Testis (tissue), 3 donors: ENCODE results near the gene KBTBD12. TPM values are rescaled to one million over a fixed set of nuclear protein-coding genes. Genes with fewer than 3 reads are reported as not detected.

Source experiments
- DNase-seq: peaks from one replicate; pipeline ENCODE4 v3.0.0-alpha.2; 2019
- H3K27ac ChIP-seq, 2 donors: fragments of 200-600 bp; sonication (generic); one replicate each; pipeline ENCODE4 v1.5.1; 2019
- H3K27me3 ChIP-seq: fragments of 200-600 bp; sonication (generic); one replicate; pipeline ENCODE4 v1.5.1; 2019
- H3K36me3 ChIP-seq: fragments of 200-600 bp; sonication (generic); one replicate; pipeline ENCODE4 v1.5.1; 2017; ENCODE audit warnings: low read depth; ENCODE audit errors: missing control alignments
- H3K4me1 ChIP-seq: fragments of 200-600 bp; sonication (generic); one replicate; pipeline ENCODE4 v1.5.1; 2019
- H3K4me3 ChIP-seq, 2 donors: fragments of 200-600 bp; sonication (generic); one replicate each; pipeline ENCODE4 v1.5.1; 2017 to 2019
- H3K9me3 ChIP-seq: fragments of 200-600 bp; sonication (generic); one replicate; pipeline ENCODE4 v1.5.1; 2017
- POLR2A ChIP-seq: fragments of 450-650 bp; IDR thresholded peaks from one replicate; pipeline ENCODE4 v1.6.1; 2017; ENCODE audit warnings: antibody characterized with exemption, mild to moderate bottlenecking, moderate library complexity
- whole genome bisulfite sequencing, 2 donors: methylation state at CpG; one replicate each; pipeline ENCODE4 v1.1.5; 2018; 5-methylcytosine and 5-hydroxymethylcytosine counted together
- intact Hi-C: fragments of 100-400 bp; cut with DNase I; formaldehyde crosslinking; loops from one replicate; pipeline ENCODE4 v1.15.1; 2023; ENCODE audit warnings: low total_unique reads
- polyA plus RNA-seq: library from polyadenylated mRNA; stranded (reverse); fragments of 350-450 nt; fragmentation: Illumina TruSeq; extraction: RNeasy Lipid Tissue Mini Kit (QIAGEN cat#74804); gene quantifications from one replicate; pipeline ENCODE4 v1.2.3, GENCODE V29; 2014; ENCODE audit warnings: low read depth, low replicate concordance; ENCODE audit not compliant: insufficient read depth
- total RNA-seq, 2 donors: library from RNA; depleted of rRNA; stranded (reverse); fragments of >200 nt; gene quantifications; one replicate each; pipeline ENCODE4 v1.2.3, GENCODE V29; 2016
- TF ChIP-seq, protein P1 (sequence below), 3 experiments: fragments of 450-650 bp in 2 of 3; fragments of 200-600 bp in 1 of 3; sonication (generic) in 1 of 3; IDR thresholded peaks; one replicate each; pipeline ENCODE4 v1.5.1; 2016 to 2019; ENCODE audit warnings: antibody characterized with exemption in 3 of 3, mild to moderate bottlenecking in 2 of 3, moderate library complexity in 1 of 3

KBTBD12 gene
- total and polyA plus RNA-seq, 3 donors from 2014 or later, result 1.6 to 4.6 (median 2.7) TPM

DNA sequence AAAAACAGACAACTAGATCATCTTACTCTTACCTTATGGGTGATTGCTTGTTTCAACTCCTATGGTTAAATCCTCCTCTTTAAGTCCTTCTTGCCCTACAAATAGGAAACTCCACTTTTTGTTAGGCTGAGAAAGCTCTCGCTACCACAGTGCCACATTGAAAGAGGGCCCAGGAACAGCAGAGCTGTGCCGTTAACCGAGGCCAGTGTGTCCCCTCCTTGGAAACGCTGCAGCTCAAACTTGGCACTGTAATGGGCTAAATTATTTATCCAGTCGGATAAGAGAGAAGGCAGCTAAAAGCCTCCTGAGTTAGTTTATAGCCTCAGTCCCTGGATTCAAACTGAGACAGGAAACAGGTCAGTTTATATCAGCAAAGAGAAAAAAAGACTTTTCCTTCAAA lies 46.1 kb downstream of the KBTBD12 start:
- no peak overlapping the region for H3K4me3 ChIP-seq
- H3K36me3 ChIP-seq, result no peaks in the 10 kb centered on the region
- TF ChIP-seq, protein P1, sequence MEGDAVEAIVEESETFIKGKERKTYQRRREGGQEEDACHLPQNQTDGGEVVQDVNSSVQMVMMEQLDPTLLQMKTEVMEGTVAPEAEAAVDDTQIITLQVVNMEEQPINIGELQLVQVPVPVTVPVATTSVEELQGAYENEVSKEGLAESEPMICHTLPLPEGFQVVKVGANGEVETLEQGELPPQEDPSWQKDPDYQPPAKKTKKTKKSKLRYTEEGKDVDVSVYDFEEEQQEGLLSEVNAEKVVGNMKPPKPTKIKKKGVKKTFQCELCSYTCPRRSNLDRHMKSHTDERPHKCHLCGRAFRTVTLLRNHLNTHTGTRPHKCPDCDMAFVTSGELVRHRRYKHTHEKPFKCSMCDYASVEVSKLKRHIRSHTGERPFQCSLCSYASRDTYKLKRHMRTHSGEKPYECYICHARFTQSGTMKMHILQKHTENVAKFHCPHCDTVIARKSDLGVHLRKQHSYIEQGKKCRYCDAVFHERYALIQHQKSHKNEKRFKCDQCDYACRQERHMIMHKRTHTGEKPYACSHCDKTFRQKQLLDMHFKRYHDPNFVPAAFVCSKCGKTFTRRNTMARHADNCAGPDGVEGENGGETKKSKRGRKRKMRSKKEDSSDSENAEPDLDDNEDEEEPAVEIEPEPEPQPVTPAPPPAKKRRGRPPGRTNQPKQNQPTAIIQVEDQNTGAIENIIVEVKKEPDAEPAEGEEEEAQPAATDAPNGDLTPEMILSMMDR (IDR thresholded peaks at IDR 0.05), result no peak
- no peak for TF ChIP-seq POLR2A
- no peaks in the 10 kb centered on the region for H3K9me3 ChIP-seq
- intact Hi-C loops, result loop anchor here (10.0 kb wide), 1 partner anchor 306 kb away; no protein-coding TSS in a partner anchor
- no peak for DNase-seq
- no peak overlapping the region for H3K27ac ChIP-seq
- WGBS, 2 donors, result 62 to 72% methylated on average over 5 of the region's 5 CpGs
- H3K27me3 ChIP-seq, result no peaks in the 10 kb centered on the region
- no peaks in the 10 kb centered on the region for H3K4me1 ChIP-seq

DNA sequence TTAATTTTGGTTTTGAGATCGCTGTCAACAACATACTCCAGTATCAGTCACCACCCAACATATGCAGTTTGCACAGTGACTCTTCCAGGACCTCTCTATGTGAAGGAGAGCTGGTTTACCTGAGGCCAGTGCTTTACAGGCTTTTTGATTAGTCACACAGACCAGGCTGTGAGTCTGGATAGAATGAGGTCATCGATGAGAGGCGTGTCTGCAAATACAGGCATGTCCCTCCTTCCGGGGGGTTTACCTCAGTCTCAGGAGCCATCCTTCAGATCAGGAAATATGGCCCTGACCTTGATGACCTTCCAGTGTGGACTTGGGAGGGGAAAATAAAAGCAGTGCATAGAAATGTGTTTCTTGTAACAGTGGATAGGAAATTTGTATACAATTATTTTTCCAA lies 46.9 kb downstream of the KBTBD12 start:
- DNase-seq, result no peak
- Histone ChIP-seq H3K4me1 (no peaks in the 10 kb centered on the region), H3K36me3 (no peaks in the 10 kb centered on the region), H3K27me3 (no peaks in the 10 kb centered on the region), H3K9me3 (no peaks in the 10 kb centered on the region), H3K4me3 (no peak overlapping the region), H3K27ac (no peak overlapping the region)
- WGBS, 2 donors, result 93 to 96% methylated on average over 4 of the region's 4 CpGs
- intact Hi-C loops, result loop anchor here (10.0 kb wide), 1 partner anchor 307 kb away; no protein-coding TSS in a partner anchor
- TF ChIP-seq, protein P1 (IDR thresholded peaks at IDR 0.05), result no peak
- no peak for TF ChIP-seq POLR2A

DNA sequence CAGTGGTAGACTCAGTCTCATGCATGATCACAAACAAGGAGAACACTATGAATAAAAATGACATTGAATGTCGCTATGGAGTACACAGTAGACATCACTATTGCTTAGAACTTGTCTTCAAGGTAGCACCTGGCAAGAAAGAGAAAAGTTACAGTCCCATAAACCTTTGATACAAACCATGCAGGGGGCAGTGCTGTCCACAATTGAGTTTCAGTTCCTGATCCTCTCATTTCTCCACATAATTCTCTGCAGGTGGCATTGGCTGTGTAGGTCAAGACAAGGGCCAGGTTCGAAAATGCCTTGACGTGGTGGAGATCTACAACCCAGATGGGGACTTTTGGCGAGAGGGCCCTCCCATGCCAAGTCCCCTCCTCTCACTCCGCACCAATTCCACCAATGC lies 47.9 kb downstream of the KBTBD12 start:
- H3K4me3 ChIP-seq, result no peak overlapping the region
- intact Hi-C loops, result loop anchor here (10.0 kb wide), 1 partner anchor 308 kb away; no protein-coding TSS in a partner anchor
- no peaks in the 10 kb centered on the region for H3K36me3 ChIP-seq
- no peaks in the 10 kb centered on the region for H3K9me3 ChIP-seq
- DNase-seq, result no peak
- H3K27me3 ChIP-seq, result no peaks in the 10 kb centered on the region
- 92 to 96% methylated on average over 5 of the region's 5 CpGs for WGBS, 2 donors
- TF ChIP-seq POLR2A, result no peak
- TF ChIP-seq, protein P1 (IDR thresholded peaks at IDR 0.05), result no peak
- H3K4me1 ChIP-seq, result no peaks in the 10 kb centered on the region
- H3K27ac ChIP-seq, result no peak overlapping the region

DNA sequence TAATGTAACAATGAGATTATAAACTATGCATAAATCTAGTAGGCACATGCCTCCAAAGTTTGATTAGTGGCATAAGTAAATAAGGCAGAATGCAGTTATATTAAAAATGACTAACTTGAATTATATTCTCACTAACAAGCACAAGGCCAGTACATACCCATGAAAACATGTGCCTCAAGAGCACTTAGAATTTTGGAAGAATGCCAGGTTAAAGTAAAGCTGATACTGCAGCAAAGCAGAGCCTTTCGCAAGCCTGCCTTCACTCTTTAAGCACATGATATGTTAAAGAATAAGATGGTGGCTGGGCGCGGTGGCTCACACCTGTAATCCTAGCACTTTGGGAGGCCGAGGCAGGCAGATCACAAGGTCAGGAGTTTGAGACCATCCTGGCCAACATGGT lies 49.0 kb downstream of the KBTBD12 start:
- H3K4me1 ChIP-seq, result no peaks in the 10 kb centered on the region
- H3K4me3 ChIP-seq, result no peak overlapping the region
- intact Hi-C loops, result loop anchor here (10.0 kb wide), 1 partner anchor 309 kb away; no protein-coding TSS in a partner anchor
- H3K27me3 ChIP-seq, result no peaks in the 10 kb centered on the region
- no peak for DNase-seq
- H3K27ac ChIP-seq, result no peak overlapping the region
- no peaks in the 10 kb centered on the region for H3K36me3 ChIP-seq
- no peak for TF ChIP-seq POLR2A
- TF ChIP-seq, protein P1 (IDR thresholded peaks at IDR 0.05), result no peak
- H3K9me3 ChIP-seq, result no peaks in the 10 kb centered on the region
- 91 to 93% methylated on average over 4 of the region's 4 CpGs for WGBS, 2 donors

DNA sequence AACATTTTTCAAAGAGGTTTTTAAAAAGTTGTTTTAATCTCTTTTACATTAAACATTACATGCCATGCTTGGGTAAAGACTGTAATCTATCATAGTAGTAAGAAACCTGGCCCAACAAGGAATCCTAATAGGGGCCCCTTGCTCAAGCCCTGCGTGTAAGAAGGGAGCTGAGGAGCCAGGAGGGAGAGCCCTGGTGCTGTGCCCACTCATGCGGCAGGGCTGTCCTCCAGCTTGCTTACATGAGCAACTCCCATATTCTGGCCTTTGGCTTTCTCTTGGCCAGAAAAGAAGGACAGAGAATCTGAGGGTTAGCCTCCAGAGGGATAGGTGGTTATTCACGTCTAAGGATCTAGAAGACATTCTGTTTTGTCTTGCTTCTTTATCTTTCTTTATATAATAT lies 49.8 kb downstream of the KBTBD12 start:
- intact Hi-C loops, result loop anchor here (10.0 kb wide), 1 partner anchor 310 kb away; no protein-coding TSS in a partner anchor
- H3K27ac ChIP-seq, result no peak overlapping the region
- no peaks in the 10 kb centered on the region for H3K36me3 ChIP-seq
- no peak for DNase-seq
- WGBS, 2 donors, result 66 to 88% methylated on average over 3 of the region's 3 CpGs
- H3K9me3 ChIP-seq, result no peaks in the 10 kb centered on the region
- H3K4me3 ChIP-seq, result no peak overlapping the region
- no peak for TF ChIP-seq POLR2A
- no peaks in the 10 kb centered on the region for H3K27me3 ChIP-seq
- H3K4me1 ChIP-seq, result no peaks in the 10 kb centered on the region
